Coronary artery (tissue), 2 donors: ENCODE measurements around the gene ALDH1L2.

Experiments
- DNase-seq: peaks from one replicate; pipeline ENCODE4 v3.0.0-alpha.2; 2017; ENCODE audit warnings: low spot score
- H3K27ac ChIP-seq, 2 donors: fragments of 200-600 bp; sonication (generic); one replicate each; pipeline ENCODE4 v1.5.1; 2016 to 2019
- H3K4me3 ChIP-seq: fragments of 200-600 bp; sonication (generic); 2 replicates; pipeline ENCODE4 v1.5.1; 2016; ENCODE audit warnings: mild to moderate bottlenecking, moderate library complexity
- TF ChIP-seq, protein P1 (sequence below): fragments of 200-600 bp; sonication (generic); IDR thresholded peaks from one replicate; pipeline ENCODE4 v1.5.1; 2019; ENCODE audit warnings: antibody characterized with exemption

Gene ALDH1L2

DNA sequence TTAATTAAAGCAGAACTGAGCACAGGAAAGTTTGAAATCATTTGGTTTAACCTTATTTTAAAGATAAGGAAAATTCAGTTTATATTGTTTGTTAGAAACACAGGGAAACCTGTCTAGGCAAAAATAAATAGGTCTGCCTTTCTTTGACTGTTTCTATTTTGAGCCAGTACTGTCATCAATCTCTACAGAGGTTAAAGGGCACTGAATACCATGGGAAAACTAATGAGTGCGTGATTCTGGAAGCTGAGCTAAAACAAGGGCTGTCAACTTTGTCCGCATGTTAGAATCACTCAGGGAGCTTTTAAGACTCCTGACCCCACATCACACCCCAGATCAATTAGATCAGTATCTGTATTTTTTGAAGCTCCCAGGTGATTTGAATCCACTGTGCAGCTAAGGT lies 59.3 kb downstream of the ALDH1L2 start:
- DNase-seq = no peak
- TF ChIP-seq, protein P1, sequence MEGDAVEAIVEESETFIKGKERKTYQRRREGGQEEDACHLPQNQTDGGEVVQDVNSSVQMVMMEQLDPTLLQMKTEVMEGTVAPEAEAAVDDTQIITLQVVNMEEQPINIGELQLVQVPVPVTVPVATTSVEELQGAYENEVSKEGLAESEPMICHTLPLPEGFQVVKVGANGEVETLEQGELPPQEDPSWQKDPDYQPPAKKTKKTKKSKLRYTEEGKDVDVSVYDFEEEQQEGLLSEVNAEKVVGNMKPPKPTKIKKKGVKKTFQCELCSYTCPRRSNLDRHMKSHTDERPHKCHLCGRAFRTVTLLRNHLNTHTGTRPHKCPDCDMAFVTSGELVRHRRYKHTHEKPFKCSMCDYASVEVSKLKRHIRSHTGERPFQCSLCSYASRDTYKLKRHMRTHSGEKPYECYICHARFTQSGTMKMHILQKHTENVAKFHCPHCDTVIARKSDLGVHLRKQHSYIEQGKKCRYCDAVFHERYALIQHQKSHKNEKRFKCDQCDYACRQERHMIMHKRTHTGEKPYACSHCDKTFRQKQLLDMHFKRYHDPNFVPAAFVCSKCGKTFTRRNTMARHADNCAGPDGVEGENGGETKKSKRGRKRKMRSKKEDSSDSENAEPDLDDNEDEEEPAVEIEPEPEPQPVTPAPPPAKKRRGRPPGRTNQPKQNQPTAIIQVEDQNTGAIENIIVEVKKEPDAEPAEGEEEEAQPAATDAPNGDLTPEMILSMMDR = no peak
- H3K27ac ChIP-seq = peak overlapping the region; percentile 57 to 66
- no peak overlapping the region for H3K4me3 ChIP-seq

DNA sequence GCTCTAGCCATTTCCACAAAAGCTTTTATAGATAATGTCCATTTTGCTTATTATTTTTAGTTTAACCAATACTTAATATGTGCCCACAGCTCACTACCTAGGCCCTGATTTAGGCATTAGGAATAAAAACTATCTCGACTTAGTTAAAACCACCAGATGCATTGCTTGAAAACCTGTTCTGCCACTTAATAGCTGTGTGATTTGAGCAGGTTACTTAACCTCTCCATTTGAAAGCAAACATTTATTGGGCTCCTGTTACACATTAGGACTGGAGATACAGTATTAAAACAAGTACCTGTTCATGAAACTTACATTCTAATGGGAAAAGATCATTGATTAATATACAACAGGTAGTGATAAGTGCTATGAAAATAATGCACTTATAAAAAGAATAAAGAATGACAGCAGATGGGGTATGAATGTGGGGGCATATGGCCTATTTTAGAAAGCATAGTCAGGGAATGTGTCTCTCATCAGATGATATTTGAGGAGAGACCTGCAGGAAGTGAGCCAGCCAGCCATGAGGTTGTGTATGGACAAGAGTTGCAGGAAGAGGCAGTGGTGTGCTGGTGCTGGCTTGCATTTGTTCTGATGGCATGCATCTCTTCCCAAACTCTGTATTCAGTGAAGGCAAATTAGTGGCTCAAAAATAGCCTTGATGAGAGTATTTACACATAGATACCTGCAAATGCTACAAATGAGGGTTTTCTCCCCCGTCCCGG lies 63.9 kb downstream of the ALDH1L2 start:
- TF ChIP-seq, protein P1 = no peak
- H3K4me3 ChIP-seq = no peak overlapping the region
- no peak overlapping the region for H3K27ac ChIP-seq
- no peak for DNase-seq

- Histone ChIP-seq H3K4me3 (no peak overlapping the region), H3K27ac (no peak overlapping the region)
- TF ChIP-seq, protein P1 = no peak
- DNase-seq = no peak
Measured at GRCh38 chr12:105018776-105019175, 65.5 kb downstream of the ALDH1L2 start.

DNA sequence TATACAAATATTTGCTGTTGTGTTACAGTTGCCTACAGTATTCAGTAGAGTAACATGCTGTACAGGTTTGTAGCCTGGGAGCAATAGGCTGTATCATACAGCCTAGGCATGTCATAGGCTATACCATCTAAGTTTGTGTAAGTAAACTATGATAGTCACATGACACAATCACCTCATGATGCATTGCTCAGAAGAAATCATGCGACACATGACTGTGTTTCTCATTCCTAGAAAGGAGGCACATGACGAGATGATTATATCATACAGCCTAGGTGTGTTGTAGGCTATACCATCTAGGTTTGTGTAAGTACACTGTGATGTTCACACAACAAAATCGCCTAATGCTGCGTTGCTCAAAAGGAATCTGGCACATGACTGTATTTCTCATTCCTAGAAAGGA lies 66.2 kb downstream of the ALDH1L2 start:
- Histone ChIP-seq H3K4me3 (no peak overlapping the region), H3K27ac (no peak overlapping the region)
- TF ChIP-seq, protein P1 = no peak
- DNase-seq = no peak

GRCh38 chr12:105015543-105015942 lies 68.7 kb downstream of the ALDH1L2 start:
- Histone ChIP-seq H3K4me3 (no peak overlapping the region), H3K27ac (no peak overlapping the region)
- DNase-seq = no peak
- TF ChIP-seq, protein P1 = no peak

DNA sequence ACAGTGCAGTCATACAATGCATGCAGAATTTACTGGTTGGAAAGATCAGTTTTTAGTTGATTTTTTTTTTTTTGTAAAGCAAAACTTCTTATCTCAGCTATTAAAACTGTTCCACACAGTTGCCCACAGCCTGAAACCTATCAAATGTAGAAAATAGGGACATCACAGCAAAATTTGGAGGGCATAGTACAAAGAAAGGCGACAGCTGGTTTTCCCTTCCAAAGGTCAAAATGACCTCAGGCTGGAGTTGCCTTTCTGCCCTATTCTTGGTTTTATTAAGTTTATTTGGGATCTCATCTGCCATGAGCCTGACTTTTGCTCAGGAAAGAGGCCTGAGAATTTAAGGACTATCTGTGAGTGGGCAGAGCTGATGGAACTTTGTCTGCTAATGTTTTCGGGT lies 69.7 kb downstream of the ALDH1L2 start:
- TF ChIP-seq, protein P1 = no peak
- no peak for DNase-seq
- Histone ChIP-seq H3K4me3 (no peak overlapping the region), H3K27ac (no peak overlapping the region)

DNA sequence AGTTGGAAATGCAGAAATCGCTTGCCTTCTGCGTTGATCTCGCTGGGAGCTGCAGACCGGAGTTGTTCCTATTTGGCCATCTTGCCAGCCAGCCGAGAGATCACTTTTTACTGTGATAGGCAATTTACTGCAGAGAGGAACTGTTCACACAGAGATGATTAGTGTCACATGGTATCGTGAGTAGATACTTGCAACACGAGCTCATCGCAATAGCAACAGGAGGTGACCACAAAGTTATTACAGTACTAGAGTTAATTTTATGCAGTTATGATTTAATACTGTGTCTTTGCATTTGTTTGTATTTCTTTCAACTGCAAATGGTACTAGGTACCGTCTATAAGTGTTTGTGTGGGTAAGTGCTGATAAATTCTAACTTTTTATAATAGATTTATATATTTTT lies 70.4 kb downstream of the ALDH1L2 start:
- H3K27ac ChIP-seq = no peak overlapping the region
- H3K4me3 ChIP-seq = no peak overlapping the region
- TF ChIP-seq, protein P1 = no peak
- DNase-seq = no peak
